ENCODE measurements around the gene TBL1Y. TPM values are rescaled to one million over a fixed set of nuclear protein-coding genes. Genes with fewer than 3 reads are reported as not detected.

The TBL1Y gene
- total and polyA plus RNA-seq, 10 of the 15 experiments (the other 5 are each of a cell fraction or from before 2014, with no cell fraction given), result not detected

- H3K4me2 ChIP-seq (ENCODE audit: control insufficient read depth, insufficient read depth), result no peak overlapping the region
- DNase-seq (ENCODE audit: low read depth, low spot score) (no peak), ATAC-seq (no peak), FAIRE-seq (no peak)
- ChIA-PET POLR2A (no interaction called here), RAD21 (ENCODE audit: unreplicated experiment) (no interaction called here), CTCF (no interaction called here), SMC1A (ENCODE audit: uncharacterized antibody, unreplicated experiment) (no interaction called here)
- no peaks in the 10 kb centered on the region for H3K36me3 ChIP-seq (ENCODE audit: control insufficient read depth in 2 of 2, insufficient read depth in 2 of 2, low read length in 1 of 2)
- no peaks in the 10 kb centered on the region for H3K27me3 ChIP-seq (replicated peaks in 1 of 2; ENCODE audit: control insufficient read depth in 2 of 2, insufficient read depth in 2 of 2, low read length in 1 of 2)
- H4K20me1 ChIP-seq (ENCODE audit: control insufficient read depth, insufficient read depth), result no peaks in the 10 kb centered on the region
- no peaks in the 10 kb centered on the region for H3K9me3 ChIP-seq (replicated peaks; ENCODE audit: control insufficient read depth, insufficient read depth, low read length)
- no CpG with 5 or more reads among the region's 6 CpGs for WGBS (ENCODE audit: insufficient coverage, insufficient replicate concordance, low lambda C conversion rate, missing lambda C conversion rate)
- H3K27ac ChIP-seq (ENCODE audit: control insufficient read depth, insufficient read depth), result no peak overlapping the region
- H3K9ac ChIP-seq (ENCODE audit: control insufficient read depth, insufficient read depth, low read length), result no peak overlapping the region
- H3K4me1 ChIP-seq (ENCODE audit: control insufficient read depth, insufficient read depth, low read length), result no peaks in the 10 kb centered on the region
- in situ Hi-C loops (cut with MboI), result no loop called here
- BruUV-seq (replicated peaks), result no TSS peak
- intact Hi-C loops (cut with micrococcal nuclease; ENCODE audit: unreplicated experiment), result no loop called here
- H3K79me2 ChIP-seq (ENCODE audit: control insufficient read depth, insufficient read depth, low read length), result no peaks in the 10 kb centered on the region
- no peak overlapping the region for H3K4me3 ChIP-seq
- no peak overlapping the region for H2AFZ ChIP-seq (ENCODE audit: control insufficient read depth, low read depth, low read length)
- TF ChIP-seq ZBTB33 (IDR thresholded peaks at IDR 0.05) (no peak), IRF4 (IDR thresholded peaks at IDR 0.05; ENCODE audit: low read depth, low read length) (no peak), RAD21 (IDR thresholded peaks at IDR 0.05; ENCODE audit: insufficient read depth, low read depth, low read length) (no peak), TAF1 (IDR thresholded peaks at IDR 0.05; ENCODE audit: borderline replicate concordance, low read depth, low read length) (no peak), PBX3 (IDR thresholded peaks at IDR 0.05; ENCODE audit: insufficient replicate concordance, low read depth, low read length) (no peak), NKRF (conservative IDR thresholded peaks at IDR 0.05) (no peak), TCF7 (IDR thresholded peaks at IDR 0.05; ENCODE audit: borderline replicate concordance) (no peak), ZNF384 (IDR thresholded peaks at IDR 0.05; ENCODE audit: borderline replicate concordance, low read depth, low read length) (no peak), ZBTB4 (CRISPR knock-in tag; IDR thresholded peaks at IDR 0.05) (no peak), RELB (IDR thresholded peaks at IDR 0.05; ENCODE audit: low read depth) (no peak), FOXM1 (IDR thresholded peaks at IDR 0.05; ENCODE audit: low read depth, low read length) (no peak), HDAC6 (IDR thresholded peaks at IDR 0.05; ENCODE audit: unreplicated experiment) (no peak)
Measured at GRCh38 chrY:6989886-6990620, 79.6 kb downstream of the TBL1Y start.

Data from GM12878 (cell line).